GM23338 (cell line): Measurements from ENCODE around the gene SUCLG2.

Experiments
- CREB1 ChIP-seq: fragments of 250-450 bp; sonication (Bioruptor Pico); IDR thresholded peaks from 2 replicates; pipeline ENCODE4 v1.5.0; 2020; ENCODE audit warnings: low read depth, mild to moderate bottlenecking, moderate library complexity
- CTCF ChIP-seq, 2 experiments: fragments of 200-600 bp in 1 of 2; sonication (generic) in 1 of 2; conservative IDR thresholded peaks; 2 replicates each; pipeline versions ENCODE4 v1.5.1 to v1.6.1; 2016 to 2017; ENCODE audit warnings: antibody characterized with exemption in 2 of 2, low read depth in 2 of 2, mild to moderate bottlenecking in 2 of 2, moderate library complexity in 1 of 2
- EZH2 ChIP-seq: fragments of 200-600 bp; sonication (generic); IDR thresholded peaks from one replicate; pipeline ENCODE4 v1.8.0; 2017; ENCODE audit warnings: antibody characterized with exemption, mild to moderate bottlenecking, low read depth; ENCODE audit not compliant: unreplicated experiment
- EZH2phosphoT487 ChIP-seq: fragments of 200-600 bp; sonication (generic); IDR thresholded peaks from one replicate; pipeline ENCODE4 v1.8.1; 2018; ENCODE audit warnings: antibody characterized with exemption; ENCODE audit not compliant: unreplicated experiment
- JUNB ChIP-seq: IDR thresholded peaks from one replicate; pipeline ENCODE4 v1.6.1; 2016; ENCODE audit warnings: antibody characterized with exemption; ENCODE audit not compliant: unreplicated experiment
- NANOG ChIP-seq: IDR thresholded peaks from 2 replicates; pipeline ENCODE4 v1.6.1; 2016; ENCODE audit warnings: antibody characterized with exemption, borderline replicate concordance
- POLR2AphosphoS5 ChIP-seq: IDR thresholded peaks from 2 replicates; pipeline ENCODE4 v1.6.1; 2016; ENCODE audit warnings: antibody characterized with exemption, low read depth
- STAT1 ChIP-seq: IDR thresholded peaks from one replicate; pipeline ENCODE4 v1.6.1; 2016; ENCODE audit warnings: antibody characterized with exemption; ENCODE audit not compliant: unreplicated experiment
- TF ChIP-seq, protein P1 (sequence below): IDR thresholded peaks from one replicate; pipeline ENCODE4 v1.6.1; 2018; ENCODE audit warnings: antibody characterized with exemption; ENCODE audit not compliant: unreplicated experiment

DNA sequence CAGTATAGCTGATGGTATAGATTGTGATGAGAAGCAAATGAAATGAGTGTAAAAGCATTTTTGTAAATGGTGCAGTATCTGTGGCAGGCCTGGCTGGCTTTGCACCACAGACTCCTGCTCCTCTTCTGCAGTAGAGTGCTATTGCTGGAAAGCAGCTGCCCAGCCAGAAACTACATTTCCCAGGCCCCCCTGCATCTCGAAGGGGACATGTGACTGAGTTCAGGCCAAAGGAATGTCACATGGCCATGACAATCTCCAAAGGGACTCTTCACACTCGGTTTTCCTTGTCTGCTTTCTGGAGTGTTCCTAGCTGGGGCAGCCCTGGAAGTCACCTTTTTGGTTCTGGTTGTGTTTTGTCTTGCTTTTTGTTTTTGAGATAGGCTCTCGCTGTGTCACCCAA lies 277.1 kb downstream of the SUCLG2 start:
- TF ChIP-seq CTCF (conservative IDR thresholded peaks at IDR 0.05; ENCODE audit: low read depth in 2 of 2) (no peak), STAT1 (no peak), EZH2phosphoT487 (no peak), EZH2 (no peak), POLR2AphosphoS5 (no peak), CREB1 (CRISPR knock-in tag) (no peak), NANOG (no peak), JUNB (no peak)
- TF ChIP-seq, protein P1, sequence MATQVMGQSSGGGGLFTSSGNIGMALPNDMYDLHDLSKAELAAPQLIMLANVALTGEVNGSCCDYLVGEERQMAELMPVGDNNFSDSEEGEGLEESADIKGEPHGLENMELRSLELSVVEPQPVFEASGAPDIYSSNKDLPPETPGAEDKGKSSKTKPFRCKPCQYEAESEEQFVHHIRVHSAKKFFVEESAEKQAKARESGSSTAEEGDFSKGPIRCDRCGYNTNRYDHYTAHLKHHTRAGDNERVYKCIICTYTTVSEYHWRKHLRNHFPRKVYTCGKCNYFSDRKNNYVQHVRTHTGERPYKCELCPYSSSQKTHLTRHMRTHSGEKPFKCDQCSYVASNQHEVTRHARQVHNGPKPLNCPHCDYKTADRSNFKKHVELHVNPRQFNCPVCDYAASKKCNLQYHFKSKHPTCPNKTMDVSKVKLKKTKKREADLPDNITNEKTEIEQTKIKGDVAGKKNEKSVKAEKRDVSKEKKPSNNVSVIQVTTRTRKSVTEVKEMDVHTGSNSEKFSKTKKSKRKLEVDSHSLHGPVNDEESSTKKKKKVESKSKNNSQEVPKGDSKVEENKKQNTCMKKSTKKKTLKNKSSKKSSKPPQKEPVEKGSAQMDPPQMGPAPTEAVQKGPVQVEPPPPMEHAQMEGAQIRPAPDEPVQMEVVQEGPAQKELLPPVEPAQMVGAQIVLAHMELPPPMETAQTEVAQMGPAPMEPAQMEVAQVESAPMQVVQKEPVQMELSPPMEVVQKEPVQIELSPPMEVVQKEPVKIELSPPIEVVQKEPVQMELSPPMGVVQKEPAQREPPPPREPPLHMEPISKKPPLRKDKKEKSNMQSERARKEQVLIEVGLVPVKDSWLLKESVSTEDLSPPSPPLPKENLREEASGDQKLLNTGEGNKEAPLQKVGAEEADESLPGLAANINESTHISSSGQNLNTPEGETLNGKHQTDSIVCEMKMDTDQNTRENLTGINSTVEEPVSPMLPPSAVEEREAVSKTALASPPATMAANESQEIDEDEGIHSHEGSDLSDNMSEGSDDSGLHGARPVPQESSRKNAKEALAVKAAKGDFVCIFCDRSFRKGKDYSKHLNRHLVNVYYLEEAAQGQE: no peak
